ENCODE results near the gene CYBB.

GRCh38 chrX:37800717-37801116 lies 20.9 kb downstream of the CYBB start:
- no peak for TF ChIP-seq POLR2A (IDR thresholded peaks at IDR 0.05)
- TF ChIP-seq CTCF (IDR thresholded peaks at IDR 0.05): no peak

Measured in uterus (tissue), 2 donors.